Right lobe of liver (tissue), 4 donors: Measurements from ENCODE around the gene ZNF280A.

Experiments used
- CTCF ChIP-seq, 4 donors: fragments of 200-600 bp in 3 of 4; fragments of 450-650 bp in 1 of 4; IDR thresholded peaks; one replicate each; pipeline versions ENCODE4 v1.5.1 to v1.8.0; 2016 to 2022; ENCODE audit warnings: antibody characterized with exemption in 4 of 4, mild to moderate bottlenecking in 2 of 4
- POLR2A ChIP-seq: fragments of 450-650 bp; IDR thresholded peaks from one replicate; pipeline ENCODE4 v1.6.1; 2017; ENCODE audit warnings: antibody characterized with exemption, mild to moderate bottlenecking
- donor health status: DM: no; HTN: no; CAD: no.
- donor health status: DM: no; HTN: no; CAD: no.
- donor health status: DM: no; HTN: yes; CAD: no.

- TF ChIP-seq CTCF (IDR thresholded peaks at IDR 0.05) (no peak), POLR2A (no peak)
Observed at GRCh38 chr22:22536916-22537315, 16.8 kb upstream of the ZNF280A start.
